Measurements from ENCODE around the gene MEG3. TPM values are rescaled to one million over a fixed set of nuclear protein-coding genes. Genes with fewer than 3 reads are reported as not detected.

MEG3 gene
- total RNA-seq, 4 donors from 2014 or later: 5.0 to 28.9 (median 10.2) TPM

DNA sequence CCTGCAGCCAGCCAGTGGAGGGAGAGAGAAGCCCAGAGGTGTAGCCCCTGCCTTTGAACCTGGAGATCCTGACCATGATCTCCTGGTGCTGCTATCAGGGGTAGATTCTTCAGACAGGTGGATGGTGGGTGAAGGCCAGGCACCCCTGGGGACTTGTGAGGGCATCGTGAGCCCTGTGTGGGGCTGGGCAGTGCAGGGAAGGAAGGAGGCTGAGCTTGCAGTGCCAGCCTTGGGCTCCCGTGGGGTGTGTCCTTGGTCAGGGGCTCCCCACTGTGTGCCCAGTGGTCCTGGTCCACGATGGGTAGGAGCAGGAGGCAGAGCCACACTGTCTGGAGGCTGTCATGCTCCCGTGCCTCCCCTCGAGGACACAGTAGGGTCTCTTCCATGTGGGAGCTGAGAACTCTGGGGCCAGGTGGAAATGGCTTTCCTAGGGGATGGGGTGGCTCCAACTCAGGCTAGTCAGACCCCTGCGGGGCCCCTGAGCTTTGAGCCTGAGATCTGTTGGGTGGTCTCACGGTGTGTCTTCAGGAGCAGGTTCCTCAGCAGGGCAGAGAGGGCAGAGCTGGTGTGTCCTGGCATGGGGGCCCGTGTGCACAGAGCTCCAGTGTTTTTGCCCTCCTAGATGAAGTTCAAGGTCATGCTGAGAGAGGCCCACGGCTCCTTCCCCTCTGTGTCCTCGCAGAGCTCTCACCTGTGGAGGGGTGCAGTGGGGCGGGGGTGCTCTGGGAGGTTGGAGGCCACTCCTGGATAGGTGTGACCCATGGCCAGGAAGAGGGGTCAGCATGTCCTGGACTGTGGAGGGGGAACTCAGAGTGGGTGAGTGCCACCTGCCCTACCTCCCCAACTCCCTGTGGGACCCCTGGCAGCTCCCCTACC lies 52.6 kb downstream of the MEG3 start:
- Histone ChIP-seq H3K4me1 (no peaks in the 10 kb centered on the region), H3K4me3 (no peak overlapping the region), H3K36me3 (no peaks in the 10 kb centered on the region), H3K27me3 (peaks cover 7% of the 10 kb centered on the region), H3K27ac (no peak overlapping the region), H3K9me3 (no peaks in the 10 kb centered on the region)
- no peak for DNase-seq (ENCODE audit: low spot score in 2 of 2)
- TF ChIP-seq POLR2AphosphoS5 (IDR thresholded peaks at IDR 0.05): no peak
- TF ChIP-seq EP300 (IDR thresholded peaks at IDR 0.05): no peak
- TF ChIP-seq, protein P1, sequence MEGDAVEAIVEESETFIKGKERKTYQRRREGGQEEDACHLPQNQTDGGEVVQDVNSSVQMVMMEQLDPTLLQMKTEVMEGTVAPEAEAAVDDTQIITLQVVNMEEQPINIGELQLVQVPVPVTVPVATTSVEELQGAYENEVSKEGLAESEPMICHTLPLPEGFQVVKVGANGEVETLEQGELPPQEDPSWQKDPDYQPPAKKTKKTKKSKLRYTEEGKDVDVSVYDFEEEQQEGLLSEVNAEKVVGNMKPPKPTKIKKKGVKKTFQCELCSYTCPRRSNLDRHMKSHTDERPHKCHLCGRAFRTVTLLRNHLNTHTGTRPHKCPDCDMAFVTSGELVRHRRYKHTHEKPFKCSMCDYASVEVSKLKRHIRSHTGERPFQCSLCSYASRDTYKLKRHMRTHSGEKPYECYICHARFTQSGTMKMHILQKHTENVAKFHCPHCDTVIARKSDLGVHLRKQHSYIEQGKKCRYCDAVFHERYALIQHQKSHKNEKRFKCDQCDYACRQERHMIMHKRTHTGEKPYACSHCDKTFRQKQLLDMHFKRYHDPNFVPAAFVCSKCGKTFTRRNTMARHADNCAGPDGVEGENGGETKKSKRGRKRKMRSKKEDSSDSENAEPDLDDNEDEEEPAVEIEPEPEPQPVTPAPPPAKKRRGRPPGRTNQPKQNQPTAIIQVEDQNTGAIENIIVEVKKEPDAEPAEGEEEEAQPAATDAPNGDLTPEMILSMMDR (IDR thresholded peaks at IDR 0.05): no peak
- TF ChIP-seq POLR2A (IDR thresholded peaks at IDR 0.05): no peak
- WGBS: 94% methylated on average over 3 of the region's 11 CpGs

DNA sequence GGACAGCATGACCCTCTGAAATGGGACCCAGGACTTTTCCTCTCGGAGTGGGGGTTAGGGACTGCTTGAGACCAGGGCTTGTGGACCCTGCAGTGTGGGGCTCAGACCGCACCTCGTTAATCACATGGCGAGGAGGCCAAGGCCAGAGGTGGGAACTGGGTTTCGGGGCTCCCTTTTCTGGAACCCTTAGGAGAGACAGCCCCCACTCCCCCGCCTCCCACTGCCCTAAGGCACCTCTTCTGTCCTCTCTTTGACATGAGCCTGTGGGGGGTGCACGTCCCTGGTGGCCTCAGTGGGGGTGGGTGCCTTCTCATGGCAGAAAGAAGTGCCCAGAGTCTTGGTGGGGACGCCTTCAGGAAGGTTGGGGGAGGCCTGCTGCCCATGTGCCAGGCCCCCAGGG lies 53.3 kb downstream of the MEG3 start:
- WGBS: 89% methylated on average over 6 of the region's 8 CpGs
- Histone ChIP-seq H3K27me3 (peaks cover 7% of the 10 kb centered on the region), H3K27ac (no peak overlapping the region), H3K36me3 (no peaks in the 10 kb centered on the region), H3K9me3 (no peaks in the 10 kb centered on the region), H3K4me3 (no peak overlapping the region), H3K4me1 (no peaks in the 10 kb centered on the region)
- no peak for DNase-seq (ENCODE audit: low spot score in 2 of 2)
- TF ChIP-seq POLR2AphosphoS5 (IDR thresholded peaks at IDR 0.05): no peak
- TF ChIP-seq, protein P1 (IDR thresholded peaks at IDR 0.05): no peak
- TF ChIP-seq EP300 (IDR thresholded peaks at IDR 0.05): no peak
- TF ChIP-seq POLR2A (IDR thresholded peaks at IDR 0.05): no peak

DNA sequence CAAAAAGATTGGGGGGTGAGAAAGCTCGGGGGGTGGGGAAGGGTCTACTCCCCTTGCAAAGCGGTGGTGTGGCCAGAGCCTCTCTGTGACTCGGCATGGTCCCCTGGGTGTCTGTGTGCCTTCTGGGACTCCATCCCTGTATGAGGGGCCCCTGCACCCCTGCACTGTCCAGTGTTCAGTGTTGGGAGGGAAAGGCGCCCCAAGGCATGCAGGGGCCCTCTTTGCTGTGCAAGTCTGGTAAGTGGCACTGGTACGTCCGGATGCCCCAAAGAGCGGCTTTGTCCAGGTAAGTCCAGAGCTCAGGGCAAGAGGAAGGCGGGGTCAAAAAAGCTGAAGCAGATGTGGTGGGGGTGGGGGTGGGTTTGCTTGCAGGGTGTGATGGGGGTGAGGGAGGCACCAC lies 53.9 kb downstream of the MEG3 start:
- DNase-seq (ENCODE audit: low spot score in 2 of 2): no peak
- Histone ChIP-seq H3K4me3 (no peak overlapping the region), H3K36me3 (no peaks in the 10 kb centered on the region), H3K4me1 (no peaks in the 10 kb centered on the region), H3K27me3 (peaks cover 7% of the 10 kb centered on the region), H3K27ac (no peak overlapping the region), H3K9me3 (no peaks in the 10 kb centered on the region)
- TF ChIP-seq, protein P1 (IDR thresholded peaks at IDR 0.05): no peak
- TF ChIP-seq POLR2A (IDR thresholded peaks at IDR 0.05) (no peak), EP300 (IDR thresholded peaks at IDR 0.05) (no peak), POLR2AphosphoS5 (IDR thresholded peaks at IDR 0.05) (no peak)
- 89% methylated on average over 8 of the region's 8 CpGs for WGBS

DNA sequence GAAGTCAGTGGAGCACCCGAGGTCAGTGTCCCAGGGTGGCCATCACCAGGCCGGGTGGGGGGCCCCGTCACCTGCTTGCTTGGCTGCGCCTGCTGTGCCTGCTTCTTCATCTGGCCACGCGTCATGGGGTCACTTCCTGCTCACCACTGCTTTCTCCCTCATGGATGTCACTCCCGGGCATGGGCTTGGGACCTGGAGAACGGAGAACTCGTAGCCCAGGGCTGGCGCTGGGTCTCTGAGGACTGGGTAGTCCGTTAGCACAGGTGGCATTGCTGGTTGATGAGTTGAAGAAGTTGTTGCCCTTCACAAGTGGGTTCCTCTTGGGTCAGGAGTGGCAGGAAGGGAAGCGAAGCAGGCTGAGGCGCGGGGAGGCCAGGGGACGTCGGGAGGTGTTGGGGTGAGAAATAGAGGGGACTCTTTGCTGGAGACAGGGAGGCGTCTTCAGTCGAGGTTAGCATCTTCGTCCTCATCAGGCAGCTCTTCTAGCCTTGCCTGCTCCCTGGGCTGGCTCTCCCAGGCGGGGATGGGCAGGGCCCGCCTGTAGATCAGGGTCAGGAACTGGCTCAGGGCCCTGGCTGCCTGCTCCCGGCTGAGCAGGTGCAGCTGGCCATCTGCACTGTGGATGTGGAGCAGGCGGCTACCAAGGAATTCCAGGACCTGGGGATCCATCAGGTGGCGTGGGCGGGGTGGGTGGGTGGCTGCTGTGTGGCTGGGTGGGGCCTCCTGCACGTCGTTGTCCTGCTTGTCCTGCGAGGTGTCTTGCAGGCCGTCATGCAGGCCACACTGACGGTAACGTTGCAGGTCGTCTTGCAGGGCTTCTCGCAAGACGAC lies 54.6 kb downstream of the MEG3 start:
- WGBS: 94% methylated on average over 24 of the region's 34 CpGs
- no peaks in the 10 kb centered on the region for H3K4me1 ChIP-seq

More for the DNA sequence above, 54.6 kb downstream of the MEG3 start:
- H3K27me3 ChIP-seq: peaks cover 7% of the 10 kb centered on the region
- no peak overlapping the region for H3K27ac ChIP-seq
- H3K36me3 ChIP-seq: no peaks in the 10 kb centered on the region
- TF ChIP-seq, protein P1 (IDR thresholded peaks at IDR 0.05): no peak
- TF ChIP-seq POLR2A (IDR thresholded peaks at IDR 0.05): no peak
- TF ChIP-seq POLR2AphosphoS5 (IDR thresholded peaks at IDR 0.05): no peak
- no peak for TF ChIP-seq EP300 (IDR thresholded peaks at IDR 0.05)
- H3K9me3 ChIP-seq: no peaks in the 10 kb centered on the region
- no peak overlapping the region for H3K4me3 ChIP-seq
- DNase-seq (ENCODE audit: low spot score in 2 of 2): no peak

Data from suprapubic skin (tissue), 4 donors.